Subcutaneous abdominal adipose tissue (tissue), 5 donors: Measurements from ENCODE around the gene TAS1R1.
"Not testable (repeated sequence)": the region's sequence is repeated elsewhere in the genome, so short reads cannot be mapped to it uniquely, and the experiment has no call there.

Experiments used
- H3K27ac ChIP-seq: one replicate; pipeline ENCODE4 v1.7.0; 2013; ENCODE audit warnings: low read depth, mild to moderate bottlenecking, inconsistent platforms, low read length, moderate library complexity
- H3K27me3 ChIP-seq, 5 donors: one replicate each; pipeline ENCODE4 v1.7.0; 2013; ENCODE audit warnings: low read length in 5 of 5, inconsistent platforms in 1 of 5; ENCODE audit not compliant: control insufficient read depth in 5 of 5, insufficient read depth in 4 of 5
- H3K36me3 ChIP-seq, 5 donors: one replicate each; pipeline ENCODE4 v1.7.0; 2013; ENCODE audit warnings: low read length in 5 of 5; ENCODE audit not compliant: control insufficient read depth in 5 of 5, insufficient read depth in 5 of 5
- H3K4me1 ChIP-seq, 5 donors: one replicate each; pipeline ENCODE4 v1.7.0; 2013; ENCODE audit warnings: low read length in 5 of 5, mild to moderate bottlenecking in 3 of 5, moderate library complexity in 1 of 5; ENCODE audit not compliant: control insufficient read depth in 5 of 5, insufficient read depth in 5 of 5
- H3K4me3 ChIP-seq, 5 donors: one replicate each; pipeline ENCODE4 v1.7.0; 2013; ENCODE audit warnings: low read length in 5 of 5, low read depth in 1 of 5
- H3K9ac ChIP-seq, 5 donors: one replicate each; pipeline ENCODE4 v1.7.0; 2013; ENCODE audit warnings: low read length in 5 of 5, mild to moderate bottlenecking in 4 of 5, moderate library complexity in 3 of 5
- H3K9me3 ChIP-seq, 5 donors: one replicate each; pipeline ENCODE4 v1.7.0; 2013; ENCODE audit warnings: low read length in 5 of 5; ENCODE audit not compliant: control insufficient read depth in 5 of 5
- donor health status: healthy.
- donor health status: healthy.
- donor health status: healthy.
- donor health status: healthy.
- donor health status: healthy.

TAS1R1 gene

GRCh38 chr1:6538956-6539355, 16.2 kb upstream of the TAS1R1 start:
- peaks cover 4 to 46% (median 20%) of the 10 kb centered on the region in 5 donors for H3K36me3 ChIP-seq
- H3K27me3 ChIP-seq, result no peaks in the 10 kb centered on the region
- peaks cover 0 to 6% (median 0%) of the 10 kb centered on the region in 5 donors for H3K4me1 ChIP-seq

GRCh38 chr1:6544831-6545230, 10.3 kb upstream of the TAS1R1 start:
- Histone ChIP-seq H3K36me3 (peaks cover 19 to 84% (median 55%) of the 10 kb centered on the region in 5 donors), H3K9ac (no peak overlapping the region), H3K27ac (no peak overlapping the region), H3K27me3 (no peaks in the 10 kb centered on the region), H3K9me3 (no peaks in the 10 kb centered on the region), H3K4me3 (no peak overlapping the region), H3K4me1 (peaks cover 0 to 31% (median 6%) of the 10 kb centered on the region in 5 donors)

More at GRCh38 chr1:6538956-6539355, 16.2 kb upstream of the TAS1R1 start:
- Histone ChIP-seq H3K9ac (no peak overlapping the region), H3K4me3 (no peak overlapping the region), H3K27ac (no peak overlapping the region), H3K9me3 (no peaks in the 10 kb centered on the region)

- H3K27ac ChIP-seq, result no peak overlapping the region
- H3K4me3 ChIP-seq, result no peak overlapping the region
- H3K27me3 ChIP-seq, result no peaks in the 10 kb centered on the region
- no peak overlapping the region for H3K9ac ChIP-seq
- peaks cover 19 to 88% (median 58%) of the 10 kb centered on the region in 5 donors for H3K36me3 ChIP-seq
- H3K4me1 ChIP-seq, result peaks cover 0 to 31% (median 6%) of the 10 kb centered on the region in 5 donors
- H3K9me3 ChIP-seq, result no peaks in the 10 kb centered on the region
These were observed 9.6 kb upstream of the TAS1R1 start for GRCh38 chr1:6545276-6546112.

- Histone ChIP-seq H3K27ac (no peak overlapping the region), H3K9me3 (no peaks in the 10 kb centered on the region), H3K4me1 (peaks cover 0 to 31% (median 6%) of the 10 kb centered on the region in 5 donors), H3K27me3 (no peaks in the 10 kb centered on the region), H3K9ac (peak overlapping the region in 1 of 5 donors; percentile 42), H3K36me3 (peaks cover 19 to 80% (median 57%) of the 10 kb centered on the region in 5 donors), H3K4me3 (peak overlapping the region in 1 of 5 donors; percentile 28)
These were observed 8.8 kb upstream of the TAS1R1 start for GRCh38 chr1:6546326-6546725.

- H3K9me3 ChIP-seq, result no peaks in the 10 kb centered on the region
- no peaks in the 10 kb centered on the region for H3K27me3 ChIP-seq
- H3K9ac ChIP-seq, result no peak overlapping the region
- no peak overlapping the region for H3K4me3 ChIP-seq
- H3K27ac ChIP-seq, result peak overlapping the region; percentile 18
- peaks cover 0 to 31% (median 6%) of the 10 kb centered on the region in 5 donors for H3K4me1 ChIP-seq
- peaks cover 19 to 74% (median 55%) of the 10 kb centered on the region in 5 donors for H3K36me3 ChIP-seq
These were observed 7.8 kb upstream of the TAS1R1 start for GRCh38 chr1:6547301-6547700.

- H3K36me3 ChIP-seq, result peaks cover 5 to 13% (median 6%) of the 10 kb centered on the region in 5 donors
- H3K4me3 ChIP-seq, result peak within 1 kb of the TSS; percentile 77 to 97 (median 87)
- no peaks in the 10 kb centered on the region for H3K27me3 ChIP-seq
- peak within 1 kb of the TSS; percentile 62 for H3K27ac ChIP-seq
- peak within 1 kb of the TSS; percentile 68 to 99 (median 98) for H3K9ac ChIP-seq
- peaks cover 9 to 25% (median 24%) of the 10 kb centered on the region in 5 donors for H3K4me1 ChIP-seq
- H3K9me3 ChIP-seq, result no peaks in the 10 kb centered on the region
These were observed 838 bp upstream of the TAS1R1 start, which contains the start of gene NOL9 for GRCh38 chr1:6554031-6554906. Gene NOL9 (minus strand): TSS chr1:6554513. CDS start chr1:6554502, 11 bp downstream.

- H3K27me3 ChIP-seq, result peaks cover 0 to 5% (median 0%) of the 10 kb centered on the region in 5 donors
These were observed 2.5 kb downstream of the TAS1R1 start for GRCh38 chr1:6557597-6557996.

GRCh38 chr1:6559161-6559560, 4.1 kb downstream of the TAS1R1 start:
- not testable (repeated sequence) for H3K9me3 ChIP-seq, H3K36me3 ChIP-seq, H3K9ac ChIP-seq, H3K4me3 ChIP-seq, H3K27ac ChIP-seq, H3K27me3 ChIP-seq
- peaks cover 5 to 11% (median 11%) of the 10 kb centered on the region in 5 donors for H3K4me1 ChIP-seq

More at GRCh38 chr1:6557597-6557996, 2.5 kb downstream of the TAS1R1 start:
- no peaks in the 10 kb centered on the region for H3K36me3 ChIP-seq
- H3K27ac ChIP-seq, result no peak overlapping the region
- peaks cover 9 to 25% (median 24%) of the 10 kb centered on the region in 5 donors for H3K4me1 ChIP-seq
- no peaks in the 10 kb centered on the region for H3K9me3 ChIP-seq
- H3K9ac ChIP-seq, result no peak overlapping the region
- no peak overlapping the region for H3K4me3 ChIP-seq

- Histone ChIP-seq H3K9me3 (no peaks in the 10 kb centered on the region), H3K4me1 (peaks cover 0 to 3% (median 2%) of the 10 kb centered on the region in 5 donors), H3K27me3 (peaks cover 0 to 11% (median 0%) of the 10 kb centered on the region in 5 donors), H3K36me3 (no peaks in the 10 kb centered on the region), H3K27ac (no peak overlapping the region), H3K9ac (no peak overlapping the region), H3K4me3 (no peak overlapping the region)
These were observed 5.2 kb downstream of the TAS1R1 start for GRCh38 chr1:6560267-6560666.
